ENCODE measurements around the gene CHRNA10.
"Not testable (repeated sequence)": the region's sequence is repeated elsewhere in the genome, so short reads cannot be mapped to it uniquely, and the experiment has no call there.

CHRNA10 gene

GRCh38 chr11:3658252-3658651 is 12.9 kb downstream of the CHRNA10 start:
- DNase-seq (ENCODE audit: low read depth) = no peak
- no peak overlapping the region for H3K4me3 ChIP-seq (ENCODE audit: control insufficient read depth, low read depth, low read length)
- no peak for TF ChIP-seq CTCF (IDR thresholded peaks at IDR 0.05; ENCODE audit: control insufficient read depth, insufficient read depth, low read depth, low read length, missing control alignments)

GRCh38 chr11:3657331-3657730 is 13.9 kb downstream of the CHRNA10 start:
- not testable (repeated sequence) for DNase-seq (ENCODE audit: low read depth); H3K4me3 ChIP-seq (ENCODE audit: control insufficient read depth, low read depth, low read length)

GRCh38 chr11:3655547-3655946 is 15.6 kb downstream of the CHRNA10 start:
- no peak for DNase-seq (ENCODE audit: low read depth)
- TF ChIP-seq CTCF (IDR thresholded peaks at IDR 0.05; ENCODE audit: control insufficient read depth, insufficient read depth, low read depth, low read length, missing control alignments) = no peak
- H3K4me3 ChIP-seq (ENCODE audit: control insufficient read depth, low read depth, low read length) = no peak overlapping the region

GRCh38 chr11:3652514-3652913 is 18.7 kb downstream of the CHRNA10 start:
- H3K4me3 ChIP-seq (ENCODE audit: control insufficient read depth, low read depth, low read length); DNase-seq (ENCODE audit: low read depth): not testable (repeated sequence)

GRCh38 chr11:3649374-3649773 is 21.8 kb downstream of the CHRNA10 start:
- H3K4me3 ChIP-seq (ENCODE audit: control insufficient read depth, low read depth, low read length); DNase-seq (ENCODE audit: low read depth): not testable (repeated sequence)

GRCh38 chr11:3648843-3649242 is 22.3 kb downstream of the CHRNA10 start:
- not testable (repeated sequence) for DNase-seq (ENCODE audit: low read depth); H3K4me3 ChIP-seq (ENCODE audit: control insufficient read depth, low read depth, low read length)

GRCh38 chr11:3645552-3645951 is 25.6 kb downstream of the CHRNA10 start:
- DNase-seq (ENCODE audit: low read depth) = no peak
- no peak overlapping the region for H3K4me3 ChIP-seq (ENCODE audit: control insufficient read depth, low read depth, low read length)
- TF ChIP-seq CTCF (IDR thresholded peaks at IDR 0.05; ENCODE audit: control insufficient read depth, insufficient read depth, low read depth, low read length, missing control alignments) = no peak

- no peak within 1 kb of the TSS for H3K4me3 ChIP-seq (ENCODE audit: control insufficient read depth, low read depth, low read length)
- no peak for TF ChIP-seq CTCF (IDR thresholded peaks at IDR 0.05; ENCODE audit: control insufficient read depth, insufficient read depth, low read depth, low read length, missing control alignments)
- DNase-seq (ENCODE audit: low read depth) = no peak
Observed at GRCh38 chr11:3644817-3645235, 26.4 kb downstream of the CHRNA10 start, which contains the start of gene ART1. ART1 (plus strand) TSS chr11:3645128; CDS start chr11:3659214, 14,086 bp downstream.

GRCh38 chr11:3643102-3643546 is 28.1 kb downstream of the CHRNA10 start:
- H3K4me3 ChIP-seq (ENCODE audit: control insufficient read depth, low read depth, low read length); DNase-seq (ENCODE audit: low read depth): not testable (repeated sequence)
